ENCODE data around the gene GSTCD. TPM values are rescaled to one million over a fixed set of nuclear protein-coding genes. Genes with fewer than 3 reads are reported as not detected.

Gene GSTCD
- total and polyA plus RNA-seq, 2 donors (not counting 1 experiment from before 2014, with no cell fraction given): 5.0 to 13.2 TPM

DNA sequence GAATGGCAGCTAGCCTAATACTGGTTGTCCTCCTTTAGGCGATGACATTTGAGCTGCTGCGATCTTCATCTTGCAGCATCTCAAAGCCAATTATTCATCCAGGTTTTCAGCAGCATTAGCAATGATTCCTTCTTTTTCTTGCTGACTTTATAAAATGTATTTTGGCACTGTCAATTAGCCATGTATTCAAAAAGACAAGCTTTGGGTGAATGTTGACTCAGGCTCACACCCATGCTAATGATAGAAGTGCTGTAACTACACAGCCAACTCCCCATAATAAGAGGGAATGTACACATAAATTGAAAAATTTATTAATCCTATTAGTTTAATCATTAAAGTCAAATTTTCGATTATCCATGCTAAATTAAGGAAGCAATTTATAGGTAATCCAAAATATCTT lies 162.4 kb downstream of the GSTCD start:
- Mint-ChIP-seq H3K27me3 (no peaks in the 10 kb centered on the region), H3K4me1 (peaks cover 4% of the 10 kb centered on the region), H3K4me3 (no peak overlapping the region), H3K27ac (no peak overlapping the region), H3K9me3 (ENCODE audit: insufficient read depth) (no peaks in the 10 kb centered on the region)
- intact Hi-C loops (cut with micrococcal nuclease): no loop called here
- no peak for TF ChIP-seq EZH2 (IDR thresholded peaks at IDR 0.05; ENCODE audit: borderline replicate concordance, insufficient read depth, low read depth, low read length, poor library complexity, severe bottlenecking)
- TF ChIP-seq, protein P1, sequence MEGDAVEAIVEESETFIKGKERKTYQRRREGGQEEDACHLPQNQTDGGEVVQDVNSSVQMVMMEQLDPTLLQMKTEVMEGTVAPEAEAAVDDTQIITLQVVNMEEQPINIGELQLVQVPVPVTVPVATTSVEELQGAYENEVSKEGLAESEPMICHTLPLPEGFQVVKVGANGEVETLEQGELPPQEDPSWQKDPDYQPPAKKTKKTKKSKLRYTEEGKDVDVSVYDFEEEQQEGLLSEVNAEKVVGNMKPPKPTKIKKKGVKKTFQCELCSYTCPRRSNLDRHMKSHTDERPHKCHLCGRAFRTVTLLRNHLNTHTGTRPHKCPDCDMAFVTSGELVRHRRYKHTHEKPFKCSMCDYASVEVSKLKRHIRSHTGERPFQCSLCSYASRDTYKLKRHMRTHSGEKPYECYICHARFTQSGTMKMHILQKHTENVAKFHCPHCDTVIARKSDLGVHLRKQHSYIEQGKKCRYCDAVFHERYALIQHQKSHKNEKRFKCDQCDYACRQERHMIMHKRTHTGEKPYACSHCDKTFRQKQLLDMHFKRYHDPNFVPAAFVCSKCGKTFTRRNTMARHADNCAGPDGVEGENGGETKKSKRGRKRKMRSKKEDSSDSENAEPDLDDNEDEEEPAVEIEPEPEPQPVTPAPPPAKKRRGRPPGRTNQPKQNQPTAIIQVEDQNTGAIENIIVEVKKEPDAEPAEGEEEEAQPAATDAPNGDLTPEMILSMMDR (IDR thresholded peaks at IDR 0.05): no peak
- CTCF ChIA-PET: no interaction called here
- Histone ChIP-seq H4K20me1 (ENCODE audit: control insufficient read depth, insufficient read depth, low read length, poor library complexity, severe bottlenecking) (no peaks in the 10 kb centered on the region), H3K4me1 (ENCODE audit: control insufficient read depth in 2 of 2, insufficient read depth in 2 of 2, low read length in 2 of 2) (no peaks in the 10 kb centered on the region), H3K9ac (ENCODE audit: low read length) (no peak overlapping the region), H3K4me3 (ENCODE audit: control extremely low read depth in 1 of 5, extremely low read depth in 1 of 5, insufficient read depth in 1 of 5, low read depth in 2 of 5, low read length in 4 of 5) (no peak overlapping the region), H3K4me2 (replicated peaks; ENCODE audit: low read depth, low read length, poor library complexity, severe bottlenecking) (no peak overlapping the region), H2AFZ (ENCODE audit: insufficient read depth, low read depth, low read length, poor library complexity, severe bottlenecking) (no peak overlapping the region), H3K27me3 (replicated peaks in 1 of 4; ENCODE audit: control extremely low read depth in 1 of 4, control insufficient read depth in 3 of 4, insufficient read depth in 4 of 4, low read length in 3 of 4) (no peaks in the 10 kb centered on the region), H3K79me2 (ENCODE audit: control insufficient read depth, insufficient read depth, low read length) (no peaks in the 10 kb centered on the region), H3K9me3 (ENCODE audit: control extremely low read depth in 1 of 3, control insufficient read depth in 2 of 3, insufficient read depth in 1 of 3, low read length in 2 of 3) (no peaks in the 10 kb centered on the region), H3K27ac (ENCODE audit: low read length in 2 of 2) (no peak overlapping the region), H3K36me3 (replicated peaks in 1 of 2; ENCODE audit: control extremely low read depth in 1 of 2, control insufficient read depth in 1 of 2, extremely low read depth in 1 of 2, insufficient read depth in 2 of 2, low read length in 1 of 2) (no peaks in the 10 kb centered on the region)
- DNase-seq (no peak), ATAC-seq (ENCODE audit: low read depth) (no peak)
- POLR2A ChIA-PET: no interaction called here
- WGBS (ENCODE audit: insufficient coverage): 82% methylated on average over 2 of the region's 3 CpGs

DNA sequence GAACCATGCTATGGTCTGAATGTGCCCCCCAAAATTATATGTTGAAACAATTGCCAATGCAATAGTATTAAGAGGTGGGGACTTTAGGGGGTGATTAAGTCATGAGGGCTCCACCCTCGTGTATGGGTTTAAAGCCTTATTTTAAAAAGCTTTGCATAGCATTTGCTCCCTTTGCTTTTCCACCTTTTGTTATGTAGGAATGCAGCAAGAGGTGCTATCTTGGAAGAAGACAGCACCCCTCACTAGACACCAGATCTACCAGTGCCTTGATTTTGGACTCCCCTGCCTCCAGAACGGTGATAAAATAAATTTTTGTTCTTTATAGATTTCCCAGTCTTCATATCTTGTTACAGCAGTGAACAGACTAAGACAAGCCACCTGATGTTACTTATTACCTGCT lies 163.4 kb downstream of the GSTCD start:
- Histone ChIP-seq H3K4me1 (ENCODE audit: control insufficient read depth in 2 of 2, insufficient read depth in 2 of 2, low read length in 2 of 2) (no peaks in the 10 kb centered on the region), H3K9ac (ENCODE audit: low read length) (no peak overlapping the region), H3K4me2 (replicated peaks; ENCODE audit: low read depth, low read length, poor library complexity, severe bottlenecking) (no peak overlapping the region), H3K27me3 (replicated peaks in 1 of 4; ENCODE audit: control extremely low read depth in 1 of 4, control insufficient read depth in 3 of 4, insufficient read depth in 4 of 4, low read length in 3 of 4) (no peaks in the 10 kb centered on the region), H4K20me1 (ENCODE audit: control insufficient read depth, insufficient read depth, low read length, poor library complexity, severe bottlenecking) (no peaks in the 10 kb centered on the region), H3K79me2 (ENCODE audit: control insufficient read depth, insufficient read depth, low read length) (no peaks in the 10 kb centered on the region), H3K36me3 (replicated peaks in 1 of 2; ENCODE audit: control extremely low read depth in 1 of 2, control insufficient read depth in 1 of 2, extremely low read depth in 1 of 2, insufficient read depth in 2 of 2, low read length in 1 of 2) (no peaks in the 10 kb centered on the region), H3K27ac (ENCODE audit: low read length in 2 of 2) (no peak overlapping the region), H2AFZ (ENCODE audit: insufficient read depth, low read depth, low read length, poor library complexity, severe bottlenecking) (no peak overlapping the region), H3K4me3 (ENCODE audit: control extremely low read depth in 1 of 5, extremely low read depth in 1 of 5, insufficient read depth in 1 of 5, low read depth in 2 of 5, low read length in 4 of 5) (no peak overlapping the region), H3K9me3 (ENCODE audit: control extremely low read depth in 1 of 3, control insufficient read depth in 2 of 3, insufficient read depth in 1 of 3, low read length in 2 of 3) (no peaks in the 10 kb centered on the region)
- DNase-seq: no peak
- ChIA-PET POLR2A (no interaction called here), CTCF (no interaction called here)
- H3K27ac Mint-ChIP-seq: no peak overlapping the region
- intact Hi-C loops (cut with micrococcal nuclease): no loop called here
- peaks cover 4% of the 10 kb centered on the region for H3K4me1 Mint-ChIP-seq
- no peak overlapping the region for H3K4me3 Mint-ChIP-seq
- no peaks in the 10 kb centered on the region for H3K9me3 Mint-ChIP-seq (ENCODE audit: insufficient read depth)
- no peak for ATAC-seq (ENCODE audit: low read depth)
- no peaks in the 10 kb centered on the region for H3K27me3 Mint-ChIP-seq
- WGBS (ENCODE audit: insufficient coverage): no CpG with 5 or more reads among the region's 2 CpGs
- TF ChIP-seq, protein P1 (IDR thresholded peaks at IDR 0.05): no peak
- no peak for TF ChIP-seq EZH2 (IDR thresholded peaks at IDR 0.05; ENCODE audit: borderline replicate concordance, insufficient read depth, low read depth, low read length, poor library complexity, severe bottlenecking)

Data from B cell (primary cell).